Body of pancreas (tissue), 4 donors: Measurements from ENCODE around the gene ARFRP1.

ENCODE experiments used
- POLR2A ChIP-seq, 3 donors: fragments of 450-650 bp; IDR thresholded peaks; one replicate each; pipeline ENCODE4 v1.6.1; 2016; ENCODE audit warnings: antibody characterized with exemption in 3 of 3, mild to moderate bottlenecking in 2 of 3
- TF ChIP-seq, protein P1 (sequence below), 7 experiments: fragments of 450-650 bp in 4 of 7; fragments of 200-600 bp in 3 of 7; sonication (generic) in 3 of 7; IDR thresholded peaks; one replicate each; pipeline ENCODE4 v1.5.1; 2016 to 2019; ENCODE audit warnings: antibody characterized with exemption in 7 of 7

DNA sequence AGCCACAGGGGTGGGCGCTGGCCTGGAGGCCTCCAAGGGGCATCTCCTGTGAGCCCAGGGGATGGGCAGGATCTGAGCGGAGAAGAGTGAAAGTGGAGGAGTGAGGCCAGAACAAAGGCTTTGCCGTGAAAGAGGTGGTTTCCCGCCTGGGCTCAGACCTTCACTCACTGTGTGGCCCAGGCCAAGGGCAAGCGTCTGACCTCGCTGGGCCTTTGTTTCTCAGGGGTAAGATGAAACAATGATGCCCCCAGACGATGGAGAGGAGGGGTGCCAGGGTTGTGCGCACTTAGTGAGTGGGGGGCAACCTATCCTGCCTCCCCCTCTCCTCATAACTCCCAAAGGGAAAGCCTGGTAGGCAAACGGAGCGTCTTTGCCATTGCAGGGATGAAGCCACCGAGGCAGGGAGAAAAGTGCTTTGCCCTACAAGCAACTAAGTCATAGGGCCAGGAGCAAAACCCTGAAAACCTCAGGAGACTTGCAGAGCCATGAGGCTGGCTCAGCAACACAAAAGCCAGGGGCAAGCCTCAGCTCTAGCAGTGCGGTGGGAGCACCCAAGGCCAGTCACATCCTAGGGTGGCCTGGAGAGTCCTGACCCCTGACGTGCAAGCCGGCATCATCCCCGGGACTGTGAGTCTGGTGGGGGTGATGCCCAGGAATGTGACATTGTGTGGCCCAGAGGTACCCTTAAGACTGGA lies 53.7 kb downstream of the ARFRP1 start:
- TF ChIP-seq, protein P1, sequence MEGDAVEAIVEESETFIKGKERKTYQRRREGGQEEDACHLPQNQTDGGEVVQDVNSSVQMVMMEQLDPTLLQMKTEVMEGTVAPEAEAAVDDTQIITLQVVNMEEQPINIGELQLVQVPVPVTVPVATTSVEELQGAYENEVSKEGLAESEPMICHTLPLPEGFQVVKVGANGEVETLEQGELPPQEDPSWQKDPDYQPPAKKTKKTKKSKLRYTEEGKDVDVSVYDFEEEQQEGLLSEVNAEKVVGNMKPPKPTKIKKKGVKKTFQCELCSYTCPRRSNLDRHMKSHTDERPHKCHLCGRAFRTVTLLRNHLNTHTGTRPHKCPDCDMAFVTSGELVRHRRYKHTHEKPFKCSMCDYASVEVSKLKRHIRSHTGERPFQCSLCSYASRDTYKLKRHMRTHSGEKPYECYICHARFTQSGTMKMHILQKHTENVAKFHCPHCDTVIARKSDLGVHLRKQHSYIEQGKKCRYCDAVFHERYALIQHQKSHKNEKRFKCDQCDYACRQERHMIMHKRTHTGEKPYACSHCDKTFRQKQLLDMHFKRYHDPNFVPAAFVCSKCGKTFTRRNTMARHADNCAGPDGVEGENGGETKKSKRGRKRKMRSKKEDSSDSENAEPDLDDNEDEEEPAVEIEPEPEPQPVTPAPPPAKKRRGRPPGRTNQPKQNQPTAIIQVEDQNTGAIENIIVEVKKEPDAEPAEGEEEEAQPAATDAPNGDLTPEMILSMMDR (IDR thresholded peaks at IDR 0.05): no peak
- no peak for TF ChIP-seq POLR2A (IDR thresholded peaks at IDR 0.05)
